SIG-M5 treated with dmso at 0.1 percent for 504 hours (cell line): Measurements from ENCODE around the gene GBF1.
"Not testable (repeated sequence)": the region's sequence is repeated elsewhere in the genome, so short reads cannot be mapped to it uniquely, and the experiment has no call there.

Source experiments
- DNase-seq: peaks from one replicate; lab custom pipeline; 2025; ENCODE audit not compliant: unreplicated experiment; lab: John Stamatoyannopoulos, UW

Gene GBF1

DNA sequence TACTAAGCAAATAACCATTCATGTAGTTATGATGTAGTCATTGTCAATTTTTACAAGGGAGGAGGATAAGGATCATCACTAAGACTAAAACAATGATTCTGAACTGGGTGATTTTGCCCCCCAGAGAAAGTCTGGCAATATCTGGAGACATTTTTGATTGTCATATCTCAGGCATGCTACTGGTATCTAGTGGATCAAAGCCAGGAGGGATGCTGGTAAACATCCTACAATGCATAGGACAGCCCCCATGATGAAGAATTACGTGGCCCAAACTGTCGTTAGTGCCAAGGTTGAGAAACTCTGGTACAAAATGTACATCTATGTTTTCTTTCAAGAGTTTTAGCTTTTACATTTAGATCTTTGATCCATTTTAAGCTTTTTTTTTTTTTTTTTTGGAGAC lies 57.3 kb downstream of the GBF1 start:
- DNase-seq = no peak

DNA sequence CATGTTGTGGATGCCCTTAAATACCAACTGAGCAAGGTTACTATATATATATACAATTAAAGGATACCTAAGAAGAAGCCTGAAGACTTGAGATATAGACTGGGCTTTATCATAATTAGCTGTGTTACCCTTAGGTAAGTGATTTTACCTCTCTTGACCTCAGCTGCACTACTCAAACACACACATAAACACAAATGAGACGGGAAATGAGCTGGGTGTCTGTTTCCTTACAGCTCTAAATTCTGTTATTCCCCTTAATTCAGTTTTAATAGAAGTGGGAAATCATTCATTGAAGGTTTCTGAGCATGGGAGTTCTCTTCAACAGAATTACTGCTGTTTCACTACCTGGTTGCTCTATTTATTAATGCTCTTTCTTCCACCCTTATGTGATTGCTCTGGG lies 60.7 kb downstream of the GBF1 start:
- no peak for DNase-seq

DNA sequence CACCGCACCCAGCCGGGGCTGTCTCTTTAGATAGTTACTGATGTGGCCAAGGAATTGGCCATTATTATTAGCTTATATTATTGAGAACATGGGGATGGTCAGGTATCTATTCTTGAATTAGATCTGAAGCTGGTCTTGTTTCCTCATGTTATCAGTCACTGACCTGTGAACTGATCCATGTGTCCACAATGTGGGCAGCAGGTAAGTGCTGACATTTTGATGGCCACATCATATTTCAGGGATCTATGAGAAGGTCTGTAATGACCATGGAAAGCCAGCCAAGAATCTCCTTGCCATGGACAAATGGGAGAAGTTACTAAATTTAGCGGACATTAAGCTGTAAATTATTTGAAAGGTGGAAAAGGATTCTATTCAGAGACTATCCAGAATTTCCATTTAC lies 61.4 kb downstream of the GBF1 start:
- DNase-seq = no peak

DNA sequence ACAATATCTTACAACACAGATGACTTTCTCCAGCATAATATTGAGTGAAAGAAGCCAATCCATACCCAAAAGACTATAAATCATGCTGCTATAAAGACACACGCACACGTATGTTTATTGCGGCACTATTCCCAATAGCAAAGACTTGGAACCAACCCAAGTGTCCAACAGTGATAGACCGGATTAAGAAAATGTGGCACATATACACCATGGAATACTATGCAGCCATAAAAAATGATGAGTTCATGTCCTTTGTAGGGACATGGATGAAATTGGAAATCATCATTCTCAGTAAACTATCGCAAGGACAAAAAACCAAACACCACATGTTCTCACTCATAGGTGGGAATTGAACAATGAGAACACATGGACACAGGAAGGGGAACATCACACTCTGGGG lies 63.0 kb downstream of the GBF1 start:
- DNase-seq = not testable (repeated sequence)

DNA sequence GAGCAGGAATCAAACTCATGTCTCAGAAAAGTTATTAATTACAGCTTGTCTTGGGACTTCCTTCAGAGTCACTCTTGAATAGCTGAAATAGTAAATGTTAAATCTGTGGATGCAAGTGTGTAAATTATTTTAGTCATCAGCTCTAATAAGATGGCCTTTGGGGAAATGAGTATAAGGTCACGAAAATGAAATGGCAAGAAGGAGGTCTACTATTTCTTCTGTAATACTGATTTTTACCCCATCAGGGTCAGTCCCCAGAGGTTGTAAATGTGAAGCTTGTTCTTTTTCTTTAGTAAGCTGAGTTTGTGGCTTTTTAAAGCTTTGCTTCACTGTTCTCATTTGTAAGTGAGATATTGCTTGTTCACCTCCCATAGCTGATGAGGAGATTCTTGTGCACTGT lies 63.9 kb downstream of the GBF1 start:
- DNase-seq = no peak

DNA sequence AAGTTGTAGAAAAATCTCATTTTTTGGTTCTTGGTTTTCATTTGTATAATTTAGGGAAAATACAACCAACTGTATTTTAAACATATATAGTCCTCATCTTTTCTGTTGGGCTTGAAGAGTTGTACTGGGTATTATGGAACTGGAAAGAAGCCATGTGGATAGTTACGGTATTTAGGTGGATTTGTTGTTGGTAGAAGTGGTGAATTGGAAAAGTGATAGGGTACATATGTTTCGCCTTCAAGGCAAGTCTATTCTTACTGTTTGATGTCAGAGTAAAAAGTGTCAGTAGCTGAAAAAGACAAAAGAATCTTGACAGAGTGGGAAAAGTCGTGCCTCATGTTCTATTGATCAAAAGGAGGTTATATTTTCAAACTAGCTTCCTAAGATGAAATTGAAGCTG lies 64.6 kb downstream of the GBF1 start:
- no peak for DNase-seq

DNA sequence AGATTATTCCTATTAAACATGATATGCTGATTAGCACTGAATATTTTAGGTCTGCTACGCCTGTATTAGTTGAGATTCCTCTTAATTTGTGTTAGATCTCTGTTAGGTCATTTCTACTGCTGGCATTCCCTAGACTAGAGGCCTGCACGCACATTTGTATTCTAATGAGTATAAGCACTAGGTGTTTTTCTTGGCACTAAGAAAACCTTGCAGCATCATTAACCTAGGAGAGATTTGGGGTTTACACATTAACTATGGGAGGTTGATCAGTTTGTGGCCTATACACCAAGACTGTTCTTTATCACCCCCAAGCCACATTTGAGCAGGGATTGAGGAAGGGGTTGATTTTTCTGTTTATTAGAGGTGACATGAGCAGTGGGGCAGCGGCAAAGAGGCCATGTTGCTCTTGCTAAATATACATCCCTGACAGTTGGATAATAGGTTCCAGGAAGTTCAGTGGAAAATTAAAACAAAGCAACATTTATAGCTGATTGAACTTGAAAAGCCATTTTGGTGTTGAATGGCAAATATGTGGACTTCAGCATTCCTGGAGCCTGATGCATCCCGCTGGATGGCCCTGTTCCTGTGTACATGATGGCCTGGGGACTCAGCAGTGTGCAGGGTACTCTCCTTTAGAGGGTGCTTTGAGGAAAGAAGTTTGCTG lies 65.2 kb downstream of the GBF1 start:
- no peak for DNase-seq

DNA sequence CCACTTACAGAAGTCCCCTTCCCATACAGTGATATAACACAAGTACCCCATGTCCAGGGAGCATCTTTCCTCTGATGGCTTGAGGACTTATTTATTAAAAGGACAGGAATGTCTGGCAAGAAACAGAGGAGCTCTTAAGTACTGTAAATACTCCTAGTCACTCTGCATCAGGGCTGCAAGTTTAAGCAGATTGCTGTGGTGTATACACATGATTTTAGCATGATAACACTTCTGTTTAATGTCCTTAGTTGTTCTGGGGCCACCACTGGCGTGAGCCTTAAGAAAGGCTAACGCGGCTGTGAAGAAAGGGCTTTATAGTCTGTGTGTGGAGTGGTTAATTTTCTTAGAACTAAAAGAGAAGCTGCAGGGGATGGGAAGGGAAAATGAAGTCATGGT lies 65.7 kb downstream of the GBF1 start:
- DNase-seq = no peak

DNA sequence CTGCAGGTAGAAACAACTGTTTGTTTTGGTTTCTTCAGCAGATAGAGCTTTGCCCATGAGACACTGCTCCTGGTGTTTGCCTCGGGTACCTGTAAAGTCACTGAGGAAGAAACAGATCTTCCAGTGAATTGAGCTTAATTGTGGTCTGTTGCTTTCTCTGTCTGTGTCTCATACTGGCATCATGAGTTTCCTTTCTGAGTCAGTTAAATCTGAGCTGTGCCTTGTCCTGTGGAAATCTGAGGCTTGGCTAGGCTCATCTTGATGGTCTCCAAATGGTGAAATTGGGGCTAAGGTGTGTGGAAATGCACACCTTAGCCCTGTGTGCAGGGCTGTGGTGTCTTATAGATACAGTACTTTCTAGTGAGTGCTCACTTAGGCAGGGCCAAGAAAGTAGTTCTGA lies 67.4 kb downstream of the GBF1 start:
- no peak for DNase-seq

DNA sequence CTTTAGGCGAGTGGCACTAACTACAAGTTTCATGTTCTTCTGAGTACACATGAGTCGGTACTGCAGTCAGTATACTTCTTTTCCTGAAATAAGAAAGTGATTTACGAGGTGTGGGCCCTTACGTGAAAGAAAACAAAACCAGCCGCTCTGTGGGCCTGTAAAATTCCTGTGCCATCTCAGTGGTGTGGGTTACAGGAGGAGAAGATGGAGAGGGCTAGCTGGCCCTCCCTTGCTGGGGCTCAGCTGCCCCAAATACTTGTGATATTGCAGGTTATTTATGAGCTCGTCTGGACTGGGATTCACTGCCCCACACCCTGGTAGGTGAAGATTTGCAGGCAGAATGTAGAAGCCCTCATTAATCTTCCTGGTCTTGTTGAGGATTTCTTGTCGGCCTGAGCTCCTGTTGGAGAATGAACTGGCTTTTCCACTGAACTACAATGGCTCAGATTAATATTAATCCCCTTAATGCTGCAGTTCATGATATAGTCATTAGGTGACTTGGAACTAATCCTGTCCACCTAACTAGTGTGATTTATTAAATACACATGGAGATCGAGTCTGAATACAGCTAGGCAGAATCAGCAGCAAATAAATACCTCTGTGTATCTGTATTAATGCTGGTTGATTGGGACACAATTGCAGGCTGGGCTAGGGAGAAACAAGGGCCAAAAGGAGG lies 68.0 kb downstream of the GBF1 start:
- no peak for DNase-seq

DNA sequence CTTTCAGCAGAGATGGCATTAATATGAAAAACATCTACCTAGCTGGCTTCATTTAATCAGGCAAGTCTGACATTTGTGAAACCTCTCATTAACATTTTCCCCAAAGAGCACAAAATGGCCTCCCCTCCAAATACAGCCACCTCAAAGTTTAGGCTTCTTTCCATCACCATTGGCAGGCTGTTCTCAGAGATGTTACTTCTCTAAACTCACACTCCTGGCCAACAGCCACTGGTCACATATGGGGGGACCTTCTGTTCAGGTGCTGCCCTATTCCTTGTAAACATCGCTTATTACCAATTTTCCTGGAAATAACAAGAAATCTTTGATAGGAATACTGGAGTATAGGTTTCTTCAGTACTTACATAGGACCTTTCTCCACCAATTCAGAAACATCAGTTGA lies 69.5 kb downstream of the GBF1 start:
- DNase-seq = no peak

DNA sequence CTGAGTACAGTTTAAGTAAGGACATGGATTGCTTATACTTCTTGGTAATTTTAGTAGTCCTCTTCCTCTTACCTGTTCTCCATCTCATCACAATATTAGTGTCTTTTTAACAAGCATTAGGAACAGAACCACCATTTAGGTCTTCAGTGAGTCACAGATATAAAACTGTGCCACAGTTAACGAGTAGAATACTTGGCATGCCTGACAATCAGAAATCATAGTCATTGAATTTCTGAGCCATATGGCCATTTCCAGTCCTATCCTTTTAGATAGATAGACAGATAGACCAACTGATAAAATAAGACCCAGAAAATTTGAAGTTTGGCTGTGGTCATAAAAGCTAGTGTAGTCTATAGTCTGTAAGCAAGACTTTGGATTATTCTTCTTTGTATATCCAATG lies 71.1 kb downstream of the GBF1 start:
- no peak for DNase-seq

DNA sequence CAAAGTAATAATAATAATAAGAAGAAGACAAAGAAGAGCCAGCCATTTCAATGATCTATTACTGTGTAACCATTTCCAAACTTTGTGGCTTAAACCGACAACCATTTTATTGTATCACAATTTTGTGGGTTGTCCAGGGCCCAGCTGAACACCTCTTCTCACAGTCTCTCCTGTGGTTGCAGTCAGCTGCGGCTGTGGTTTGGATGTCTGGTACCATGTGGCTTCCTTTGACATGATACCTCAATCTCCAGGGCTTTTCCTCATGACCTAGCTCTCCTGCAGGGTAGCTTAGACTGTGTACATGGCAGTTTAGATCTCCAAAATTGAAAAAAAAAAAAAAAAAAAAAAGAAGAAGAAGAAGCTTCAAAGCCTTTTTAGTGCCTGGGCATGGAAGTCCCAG lies 77.6 kb downstream of the GBF1 start:
- DNase-seq = peak; percentile 42

DNA sequence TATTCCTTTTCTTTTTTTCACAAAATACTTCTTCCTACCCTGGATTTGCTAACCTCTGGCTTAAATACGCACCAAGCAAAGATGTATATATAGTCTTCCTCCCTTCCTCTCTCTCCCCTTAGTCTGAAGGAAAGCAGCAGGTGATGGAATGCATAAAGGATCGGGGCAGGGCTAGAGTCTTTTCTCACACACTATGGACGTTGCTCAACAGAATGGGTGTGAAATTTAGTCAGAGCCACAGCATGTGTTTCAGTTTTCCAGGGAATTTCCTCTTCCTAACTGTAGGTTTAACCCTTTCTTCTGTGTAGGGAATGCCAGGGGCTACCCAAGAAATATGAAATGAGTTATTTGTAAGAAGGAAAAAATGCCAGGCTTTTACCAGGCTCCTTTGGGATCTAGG lies 78.7 kb downstream of the GBF1 start:
- DNase-seq = no peak

DNA sequence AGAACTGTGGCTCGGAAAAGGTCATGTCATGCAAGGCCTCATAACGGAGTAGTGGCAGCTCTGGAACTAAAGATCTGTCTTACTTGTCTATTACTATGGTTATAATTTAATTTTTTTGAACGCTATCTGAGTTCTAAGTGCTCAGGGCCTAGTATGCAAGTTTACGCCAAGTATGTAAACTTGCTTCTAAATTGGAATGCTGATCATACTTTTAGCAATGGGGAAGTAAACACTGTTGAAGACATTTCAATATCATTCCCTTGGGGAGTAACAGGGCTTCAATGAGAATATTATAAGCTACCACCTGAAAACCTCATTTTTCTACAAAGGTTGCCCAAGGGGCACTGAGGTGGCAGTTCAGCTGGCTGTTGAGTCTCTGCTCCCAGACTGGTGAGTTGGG lies 80.7 kb downstream of the GBF1 start:
- no peak for DNase-seq

DNA sequence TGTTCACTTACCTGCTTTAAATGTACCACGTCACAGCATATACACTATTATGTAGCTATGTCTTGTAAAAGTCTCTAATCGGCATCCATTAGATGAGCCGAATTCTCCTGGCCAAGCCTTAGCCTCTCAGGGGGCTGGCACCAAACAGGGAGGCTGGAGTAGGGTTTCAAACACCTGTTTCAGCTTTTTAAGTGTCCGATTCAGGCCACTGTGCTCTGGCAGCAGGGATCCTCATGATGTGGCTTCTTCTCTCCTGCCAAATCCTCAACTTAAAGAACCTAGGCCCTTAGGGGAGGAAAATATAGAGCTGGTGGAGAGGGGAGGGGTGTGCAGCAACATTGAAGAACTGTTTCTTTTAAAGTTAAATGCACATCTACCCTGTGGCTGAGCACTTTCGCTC lies 81.7 kb downstream of the GBF1 start:
- no peak for DNase-seq

DNA sequence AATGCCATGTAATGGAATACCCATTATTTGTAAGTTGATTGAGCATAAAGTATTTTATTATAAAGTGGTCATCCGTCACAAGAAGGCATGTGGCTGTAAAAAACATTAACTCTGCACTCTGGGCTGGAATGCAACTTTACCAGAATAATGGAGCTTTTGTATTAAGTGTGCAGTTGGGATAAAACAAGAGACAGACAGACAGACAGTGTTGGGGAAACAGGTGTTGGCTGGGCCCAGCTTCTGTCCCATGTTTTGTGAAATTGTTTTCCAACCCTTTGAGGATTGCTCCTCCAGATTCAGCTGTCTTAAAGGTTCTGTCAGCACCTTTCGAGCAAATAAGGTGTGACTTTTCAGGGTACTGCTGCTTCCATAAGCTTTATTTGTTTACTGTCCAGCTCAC lies 82.3 kb downstream of the GBF1 start:
- DNase-seq = no peak

DNA sequence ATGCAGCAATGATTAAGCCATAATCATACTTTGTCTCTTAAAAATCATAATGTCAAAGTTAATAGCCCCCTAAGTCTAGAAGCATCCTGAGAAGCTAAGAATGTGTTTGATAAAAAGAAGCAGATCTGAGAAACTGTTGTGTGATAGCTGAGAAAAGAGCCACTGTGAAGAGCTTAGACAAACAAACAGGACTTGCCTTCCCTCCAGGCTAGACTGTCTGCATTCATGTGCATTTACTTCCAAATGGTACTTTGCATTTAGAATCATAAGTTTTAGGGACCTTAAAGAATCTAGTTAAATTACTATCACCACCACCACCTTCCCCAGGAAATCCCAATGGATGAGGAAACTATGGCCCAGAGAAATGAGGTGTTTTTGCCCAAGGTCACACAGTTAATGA lies 87.4 kb downstream of the GBF1 start:
- DNase-seq = no peak

DNA sequence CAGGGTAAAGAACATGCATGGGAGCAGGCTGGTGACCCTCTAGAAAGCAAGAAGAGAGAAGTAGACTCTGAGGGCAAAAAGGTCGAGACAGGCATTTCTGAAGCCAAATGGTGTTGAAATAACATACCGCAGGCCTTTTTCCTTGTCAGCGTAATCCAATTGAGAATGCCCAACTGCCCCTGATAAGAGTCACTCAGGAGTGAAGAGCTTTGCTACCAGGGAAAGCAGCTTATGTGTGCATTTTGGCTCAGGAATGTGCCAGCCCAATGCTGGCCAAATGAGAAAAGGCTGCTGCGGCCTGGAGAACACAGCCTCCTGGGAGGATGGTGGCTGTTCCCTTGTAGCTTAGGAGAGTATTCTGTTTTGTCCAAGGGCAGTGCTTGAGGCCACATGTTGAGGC lies 88.8 kb downstream of the GBF1 start:
- DNase-seq = no peak

DNA sequence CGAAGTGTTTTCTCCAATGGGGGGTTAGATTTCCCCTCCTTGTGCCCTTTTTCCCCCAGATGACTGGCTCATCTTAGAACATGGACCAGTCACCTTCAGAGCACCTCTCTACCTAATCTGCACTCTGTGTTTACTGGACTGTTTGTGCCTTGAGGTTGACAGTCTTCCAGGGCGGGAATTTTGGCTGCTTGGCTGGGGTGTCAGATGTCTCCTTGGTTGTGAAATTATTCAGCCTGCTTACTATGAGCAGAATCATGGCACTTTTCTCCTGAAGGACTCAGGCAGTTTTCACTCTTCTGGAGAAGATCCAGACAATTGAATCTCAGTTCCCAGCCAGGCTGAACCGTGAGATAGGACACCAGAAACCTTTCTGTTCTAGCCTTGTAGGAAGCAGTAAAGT lies 89.9 kb downstream of the GBF1 start:
- DNase-seq = no peak

DNA sequence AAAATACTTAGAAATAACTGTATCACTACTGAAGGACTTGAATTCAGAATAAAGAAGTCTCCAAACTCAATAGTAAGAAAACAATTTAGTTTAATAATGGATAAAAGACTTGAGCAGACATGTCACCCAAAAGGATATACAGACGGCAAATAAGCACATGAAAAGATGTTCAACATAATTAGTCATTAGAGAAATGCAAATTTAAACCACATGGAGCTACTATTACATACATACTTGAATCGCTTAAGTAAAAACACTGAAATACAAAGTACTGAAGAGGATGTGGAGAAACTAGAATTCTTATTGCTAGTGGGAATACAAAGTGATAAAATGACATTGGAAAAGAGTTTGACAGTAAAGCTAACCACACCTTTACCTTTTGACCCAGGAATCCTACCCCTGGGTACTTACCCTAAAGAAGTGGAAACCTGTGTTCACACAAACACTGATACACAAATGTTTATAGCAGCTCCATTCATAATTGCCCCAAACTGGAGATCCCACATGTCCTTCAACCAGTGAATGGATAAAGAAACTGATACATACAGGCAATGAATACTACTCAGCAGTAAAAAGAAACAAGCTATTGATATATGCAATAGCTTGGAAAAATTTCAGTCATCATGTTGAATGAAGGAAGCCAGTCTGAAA lies 95.8 kb downstream of the GBF1 start:
- no peak for DNase-seq

DNA sequence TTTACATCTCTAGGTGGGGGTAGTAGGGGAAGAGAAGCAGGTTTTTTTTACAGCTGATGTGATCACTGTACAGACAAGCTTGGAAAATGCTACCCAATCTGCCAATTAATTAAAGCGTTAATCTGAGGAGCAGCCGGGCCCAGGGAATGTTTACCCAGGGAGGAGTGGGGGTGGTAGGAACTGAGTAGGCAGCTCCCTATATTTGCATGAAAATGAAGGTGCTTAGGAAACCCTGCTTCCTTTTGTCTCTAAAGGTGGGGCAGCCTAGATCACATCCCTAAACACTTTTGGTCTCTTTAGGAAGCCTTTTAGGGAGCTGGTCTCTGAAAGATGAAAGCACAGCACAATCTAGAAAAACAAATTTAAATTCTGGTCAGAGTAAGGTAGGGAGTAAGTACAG lies 97.1 kb downstream of the GBF1 start:
- no peak for DNase-seq

DNA sequence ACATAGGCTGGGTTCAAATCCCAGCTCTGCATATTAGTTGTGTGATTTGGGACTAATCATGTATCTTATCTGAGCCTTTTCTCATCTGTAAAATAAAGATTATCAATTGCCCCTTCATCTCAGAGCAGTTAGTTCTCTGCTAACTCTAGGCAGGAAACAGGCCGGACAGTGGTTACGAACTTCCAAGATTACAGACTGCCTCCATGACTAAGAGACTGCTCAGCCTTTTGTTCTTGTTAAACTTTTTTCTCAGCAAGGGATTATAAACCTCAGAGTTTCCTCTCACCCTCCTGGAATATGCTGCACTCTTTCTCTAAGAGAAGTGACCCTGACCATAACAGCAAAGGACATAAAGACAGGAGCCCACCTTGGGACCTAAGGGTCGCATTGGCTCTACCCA lies 97.6 kb downstream of the GBF1 start:
- DNase-seq = no peak
